Endodermal cell (in vitro differentiated cells): ENCODE data around the gene OSM. TPM values are rescaled to one million over a fixed set of nuclear protein-coding genes. Genes with fewer than 3 reads are reported as not detected.

Experiments
- DNase-seq: peaks from one replicate; pipeline ENCODE4 v3.0.0-alpha.2; 2017
- H3K27ac ChIP-seq: 2 replicates; pipeline ENCODE4 v1.5.1; 2013; ENCODE audit warnings: mild to moderate bottlenecking, low read depth, low read length, moderate library complexity
- H3K27me3 ChIP-seq: 2 replicates; pipeline ENCODE4 v1.6.1; 2013; ENCODE audit warnings: mild to moderate bottlenecking, low read length, moderate library complexity; ENCODE audit not compliant: insufficient read depth, control insufficient read depth, poor library complexity, severe bottlenecking
- H3K36me3 ChIP-seq: 2 replicates; pipeline ENCODE4 v1.7.0; 2013; ENCODE audit warnings: mild to moderate bottlenecking, low read length, moderate library complexity; ENCODE audit not compliant: control insufficient read depth, insufficient read depth
- H3K4me1 ChIP-seq: one replicate; pipeline ENCODE4 v1.7.0; 2013; ENCODE audit warnings: low read length; ENCODE audit not compliant: control insufficient read depth, insufficient read depth
- H3K4me3 ChIP-seq: 2 replicates; pipeline ENCODE4 v1.5.1; 2013; ENCODE audit warnings: mild to moderate bottlenecking, low read length, moderate library complexity
- H3K9ac ChIP-seq: 2 replicates; pipeline ENCODE4 v1.6.1; 2013; ENCODE audit warnings: mild to moderate bottlenecking, low read length, moderate library complexity; ENCODE audit not compliant: poor library complexity, severe bottlenecking; ENCODE audit errors: extremely low read depth
- H3K9me3 ChIP-seq: 2 replicates; pipeline ENCODE4 v1.6.1; 2013; ENCODE audit warnings: mild to moderate bottlenecking, low read length, moderate library complexity; ENCODE audit not compliant: control insufficient read depth
- H3K27ac Mint-ChIP-seq: 2 replicates; pipeline ENCODE4 v1.8.0; 2020; ENCODE audit warnings: mixed read lengths
- H3K27me3 Mint-ChIP-seq: 2 replicates; pipeline ENCODE4 v1.8.0; 2021; ENCODE audit warnings: mild to moderate bottlenecking, mixed read lengths; ENCODE audit not compliant: insufficient read depth
- H3K36me3 Mint-ChIP-seq: 2 replicates; pipeline ENCODE4 v1.8.0; 2020; ENCODE audit warnings: low read depth, mixed read lengths
- H3K4me1 Mint-ChIP-seq: 2 replicates; pipeline ENCODE4 v1.8.0; 2020; ENCODE audit warnings: mixed read lengths
- H3K4me3 Mint-ChIP-seq: 2 replicates; pipeline ENCODE4 v1.8.0; 2020; ENCODE audit warnings: mild to moderate bottlenecking, moderate library complexity, mixed read lengths
- H3K9me3 Mint-ChIP-seq: 2 replicates; pipeline ENCODE4 v1.8.0; 2020; ENCODE audit warnings: mild to moderate bottlenecking, mixed read lengths
- WGBS, 2 experiments: methylation state at CpG; one replicate each; pipeline versions ENCODE4 v1.1.5 to v1.1.7; 2013; ENCODE audit warnings: missing lambda C conversion rate in 2 of 2, mixed read lengths in 1 of 2; ENCODE audit not compliant: insufficient coverage in 1 of 2, insufficient read length in 1 of 2; 5-methylcytosine and 5-hydroxymethylcytosine counted together
- total RNA-seq, 2 donors: library from RNA; stranded (reverse); fragmentation: NEBNext Ultra II Directional in 1 of 2; extraction: Animal tissue kit (Norgen Biotek cat#: 25700) in 1 of 2; gene quantifications; 2 replicates in 1 of 2; 3 replicates in 1 of 2; pipeline ENCODE4 v1.2.1, GENCODE V29; 2021
- TF ChIP-seq, protein P1 (sequence below): fragments of 200-600 bp; sonication (generic); conservative IDR thresholded peaks from 2 replicates; pipeline ENCODE4 v1.5.0; 2021; ENCODE audit warnings: antibody characterized with exemption, mild to moderate bottlenecking

OSM gene
- total RNA-seq, 2 donors from 2014 or later: not detected

DNA sequence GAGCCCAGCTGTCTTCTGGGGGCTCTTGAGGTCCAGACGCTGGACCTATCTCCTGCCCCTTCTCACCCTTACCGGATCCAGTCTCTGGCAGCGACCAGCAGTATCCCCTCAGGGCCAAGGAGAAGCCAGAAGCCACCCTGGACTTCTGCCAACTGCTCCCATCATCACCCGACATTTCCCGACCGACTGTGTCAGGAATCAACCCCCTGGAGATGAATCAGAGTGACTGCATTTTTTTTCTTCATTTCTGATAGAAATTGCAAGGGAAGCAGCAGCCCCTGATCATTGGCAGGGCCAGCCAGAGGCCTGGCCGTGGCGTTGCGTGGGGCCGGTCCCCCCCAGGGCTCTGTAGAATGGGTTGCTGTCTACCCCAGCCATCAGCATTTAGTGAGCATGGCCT lies 14.9 kb downstream of the OSM start:
- H3K4me1 Mint-ChIP-seq: peaks cover 7% of the 10 kb centered on the region

DNA sequence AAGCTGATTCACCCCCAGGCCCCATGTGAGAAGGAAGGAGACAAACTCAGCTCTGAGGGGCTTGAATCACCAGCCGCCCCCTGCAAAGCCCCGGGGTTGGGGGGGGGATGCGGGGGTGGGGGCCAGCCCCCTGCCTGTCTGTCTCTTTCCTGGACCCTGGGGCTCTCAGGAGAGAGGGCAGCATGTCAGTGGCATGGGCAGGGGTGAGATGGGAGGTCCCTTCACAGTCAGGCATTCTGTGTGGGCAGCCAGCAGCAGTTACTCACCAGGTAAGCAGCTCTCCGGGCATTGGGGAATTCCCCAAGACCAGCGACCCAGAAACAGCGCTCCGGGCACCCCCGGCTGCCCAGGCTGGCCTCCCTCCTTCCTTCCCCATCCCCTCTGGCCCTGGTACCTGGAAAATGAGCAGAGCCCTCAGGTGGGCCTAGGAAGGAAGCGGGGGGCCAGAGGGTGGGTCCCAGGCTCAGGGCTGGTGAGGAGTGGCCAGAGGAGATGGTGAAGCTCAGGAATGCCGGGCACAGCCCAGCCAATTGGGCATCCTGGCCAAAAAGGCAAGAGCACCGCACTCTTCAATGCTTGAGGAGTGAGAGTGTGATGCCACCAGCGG lies 15.9 kb downstream of the OSM start:
- Histone ChIP-seq H3K27ac (no peak overlapping the region), H3K4me3 (no peak overlapping the region), H3K27me3 (peaks cover 19% of the 10 kb centered on the region), H3K9ac (no peak overlapping the region), H3K36me3 (no peaks in the 10 kb centered on the region), H3K4me1 (no peaks in the 10 kb centered on the region), H3K9me3 (no peaks in the 10 kb centered on the region)
- 81 to 87% methylated on average over 5 to 12 of the region's 12 CpGs for WGBS, 2 experiments
- Mint-ChIP-seq H3K27me3 (peaks cover 25% of the 10 kb centered on the region), H3K4me3 (no peak overlapping the region), H3K36me3 (no peaks in the 10 kb centered on the region), H3K4me1 (peaks cover 7% of the 10 kb centered on the region), H3K9me3 (no peaks in the 10 kb centered on the region), H3K27ac (no peak overlapping the region)
- TF ChIP-seq, protein P1, sequence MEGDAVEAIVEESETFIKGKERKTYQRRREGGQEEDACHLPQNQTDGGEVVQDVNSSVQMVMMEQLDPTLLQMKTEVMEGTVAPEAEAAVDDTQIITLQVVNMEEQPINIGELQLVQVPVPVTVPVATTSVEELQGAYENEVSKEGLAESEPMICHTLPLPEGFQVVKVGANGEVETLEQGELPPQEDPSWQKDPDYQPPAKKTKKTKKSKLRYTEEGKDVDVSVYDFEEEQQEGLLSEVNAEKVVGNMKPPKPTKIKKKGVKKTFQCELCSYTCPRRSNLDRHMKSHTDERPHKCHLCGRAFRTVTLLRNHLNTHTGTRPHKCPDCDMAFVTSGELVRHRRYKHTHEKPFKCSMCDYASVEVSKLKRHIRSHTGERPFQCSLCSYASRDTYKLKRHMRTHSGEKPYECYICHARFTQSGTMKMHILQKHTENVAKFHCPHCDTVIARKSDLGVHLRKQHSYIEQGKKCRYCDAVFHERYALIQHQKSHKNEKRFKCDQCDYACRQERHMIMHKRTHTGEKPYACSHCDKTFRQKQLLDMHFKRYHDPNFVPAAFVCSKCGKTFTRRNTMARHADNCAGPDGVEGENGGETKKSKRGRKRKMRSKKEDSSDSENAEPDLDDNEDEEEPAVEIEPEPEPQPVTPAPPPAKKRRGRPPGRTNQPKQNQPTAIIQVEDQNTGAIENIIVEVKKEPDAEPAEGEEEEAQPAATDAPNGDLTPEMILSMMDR: no peak
- no peak for DNase-seq

More for the DNA sequence above, 14.9 kb downstream of the OSM start:
- no peak for DNase-seq
- no peak overlapping the region for H3K27ac ChIP-seq
- Mint-ChIP-seq H3K9me3 (no peaks in the 10 kb centered on the region), H3K27me3 (peaks cover 19% of the 10 kb centered on the region), H3K27ac (no peak overlapping the region), H3K4me3 (no peak overlapping the region), H3K36me3 (no peaks in the 10 kb centered on the region)
- no peaks in the 10 kb centered on the region for H3K9me3 ChIP-seq
- H3K4me3 ChIP-seq: no peak overlapping the region
- no peaks in the 10 kb centered on the region for H3K36me3 ChIP-seq
- no peaks in the 10 kb centered on the region for H3K4me1 ChIP-seq
- WGBS, 2 experiments: 91% methylated on average over 8 to 10 of the region's 10 CpGs
- peaks cover 10% of the 10 kb centered on the region for H3K27me3 ChIP-seq
- TF ChIP-seq, protein P1: no peak
- no peak overlapping the region for H3K9ac ChIP-seq

DNA sequence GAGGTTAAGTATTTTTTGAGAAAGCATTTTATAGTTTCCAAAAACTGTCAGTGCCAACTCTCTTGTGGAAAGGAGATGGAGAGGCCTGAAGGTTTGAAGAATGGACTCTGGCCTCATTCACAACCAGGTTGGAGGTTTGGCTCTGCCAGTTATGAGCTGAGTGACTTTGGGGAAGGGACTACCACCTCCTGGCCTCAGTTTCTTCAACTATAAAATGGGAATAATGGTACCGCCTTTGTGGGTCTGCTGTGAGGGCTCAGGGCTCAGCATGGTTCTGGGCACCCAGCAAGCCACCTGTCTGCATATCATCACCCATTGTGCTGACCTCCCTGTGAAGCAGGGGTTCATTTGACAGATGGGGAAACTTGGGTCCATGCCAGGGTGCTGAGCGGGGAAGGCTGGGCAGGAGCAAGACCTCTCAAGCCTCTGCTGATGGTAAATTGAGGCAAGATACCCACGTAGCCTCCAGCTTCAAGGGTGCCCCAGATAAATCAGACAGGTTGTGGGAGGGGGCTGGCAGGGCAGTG lies 16.5 kb downstream of the OSM start:
- Histone ChIP-seq H3K9ac (no peak overlapping the region), H3K36me3 (no peaks in the 10 kb centered on the region), H3K27ac (no peak overlapping the region), H3K27me3 (peaks cover 26% of the 10 kb centered on the region), H3K9me3 (no peaks in the 10 kb centered on the region), H3K4me1 (no peaks in the 10 kb centered on the region), H3K4me3 (no peak overlapping the region)
- no peak for DNase-seq
- Mint-ChIP-seq H3K27ac (no peak overlapping the region), H3K4me1 (peaks cover 10% of the 10 kb centered on the region), H3K36me3 (no peaks in the 10 kb centered on the region), H3K27me3 (peaks cover 30% of the 10 kb centered on the region), H3K4me3 (no peak overlapping the region), H3K9me3 (no peaks in the 10 kb centered on the region)
- WGBS, 2 experiments: 85 to 100% methylated on average over 2 to 3 of the region's 3 CpGs
- TF ChIP-seq, protein P1: no peak
